B cell (primary cell): ENCODE results near the gene CDRT4.

ENCODE experiments used
- EZH2 ChIP-seq: IDR thresholded peaks from 2 replicates; pipeline ENCODE4 v1.6.1; 2012; ENCODE audit warnings: borderline replicate concordance, low read depth, mild to moderate bottlenecking, moderate library complexity, low read length; ENCODE audit not compliant: insufficient read depth, poor library complexity, severe bottlenecking
- TF ChIP-seq, protein P1 (sequence below): fragments of 200-600 bp; IDR thresholded peaks from one replicate; pipeline ENCODE4 v1.8.0; 2022; ENCODE audit warnings: antibody characterized with exemption, mild to moderate bottlenecking

DNA sequence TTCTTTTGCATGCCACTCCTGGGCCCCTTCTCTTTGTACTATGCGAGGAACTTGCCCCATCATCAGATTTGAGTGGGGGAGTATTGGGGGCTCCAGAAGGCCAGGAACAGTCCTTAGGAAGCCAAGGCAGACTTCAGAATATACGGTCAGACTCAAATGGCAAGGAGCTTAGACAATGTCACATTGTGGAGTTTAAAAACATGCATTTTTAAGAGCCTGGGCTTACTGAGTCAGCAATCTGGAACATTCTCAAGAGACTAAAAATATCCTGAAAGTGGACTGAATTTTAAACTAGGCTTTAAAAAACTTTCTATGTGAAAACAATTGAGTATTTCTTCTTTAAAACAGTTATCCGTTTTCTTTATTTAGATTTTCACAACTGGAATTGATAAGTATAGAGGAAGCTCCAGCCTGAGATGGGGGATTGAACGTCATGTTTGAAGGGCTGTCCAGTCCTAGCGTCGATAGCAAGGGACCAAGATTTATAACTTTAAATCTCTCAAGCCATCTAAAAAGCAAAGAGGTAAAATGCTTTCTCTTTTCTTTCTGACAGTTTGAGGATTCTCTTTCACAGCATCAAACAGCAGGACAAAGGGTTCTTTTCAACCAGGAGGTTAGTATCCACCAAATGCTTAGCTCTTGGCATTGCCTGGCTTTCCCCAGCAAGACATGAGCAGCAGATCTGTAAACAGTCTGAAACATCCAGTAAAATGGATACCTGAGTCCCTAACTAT, 45.8 kb upstream of the CDRT4 start:
- TF ChIP-seq, protein P1, sequence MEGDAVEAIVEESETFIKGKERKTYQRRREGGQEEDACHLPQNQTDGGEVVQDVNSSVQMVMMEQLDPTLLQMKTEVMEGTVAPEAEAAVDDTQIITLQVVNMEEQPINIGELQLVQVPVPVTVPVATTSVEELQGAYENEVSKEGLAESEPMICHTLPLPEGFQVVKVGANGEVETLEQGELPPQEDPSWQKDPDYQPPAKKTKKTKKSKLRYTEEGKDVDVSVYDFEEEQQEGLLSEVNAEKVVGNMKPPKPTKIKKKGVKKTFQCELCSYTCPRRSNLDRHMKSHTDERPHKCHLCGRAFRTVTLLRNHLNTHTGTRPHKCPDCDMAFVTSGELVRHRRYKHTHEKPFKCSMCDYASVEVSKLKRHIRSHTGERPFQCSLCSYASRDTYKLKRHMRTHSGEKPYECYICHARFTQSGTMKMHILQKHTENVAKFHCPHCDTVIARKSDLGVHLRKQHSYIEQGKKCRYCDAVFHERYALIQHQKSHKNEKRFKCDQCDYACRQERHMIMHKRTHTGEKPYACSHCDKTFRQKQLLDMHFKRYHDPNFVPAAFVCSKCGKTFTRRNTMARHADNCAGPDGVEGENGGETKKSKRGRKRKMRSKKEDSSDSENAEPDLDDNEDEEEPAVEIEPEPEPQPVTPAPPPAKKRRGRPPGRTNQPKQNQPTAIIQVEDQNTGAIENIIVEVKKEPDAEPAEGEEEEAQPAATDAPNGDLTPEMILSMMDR = no peak
- TF ChIP-seq EZH2 = no peak
